NCI-H2196 (cell line): ENCODE results near the gene TRMT10B.

Experiments used
- DNase-seq: peaks from one replicate; lab custom pipeline; 2025; ENCODE audit not compliant: unreplicated experiment; lab: John Stamatoyannopoulos, UW

Gene TRMT10B, protein sequence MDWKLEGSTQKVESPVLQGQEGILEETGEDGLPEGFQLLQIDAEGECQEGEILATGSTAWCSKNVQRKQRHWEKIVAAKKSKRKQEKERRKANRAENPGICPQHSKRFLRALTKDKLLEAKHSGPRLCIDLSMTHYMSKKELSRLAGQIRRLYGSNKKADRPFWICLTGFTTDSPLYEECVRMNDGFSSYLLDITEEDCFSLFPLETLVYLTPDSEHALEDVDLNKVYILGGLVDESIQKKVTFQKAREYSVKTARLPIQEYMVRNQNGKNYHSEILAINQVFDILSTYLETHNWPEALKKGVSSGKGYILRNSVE

DNA sequence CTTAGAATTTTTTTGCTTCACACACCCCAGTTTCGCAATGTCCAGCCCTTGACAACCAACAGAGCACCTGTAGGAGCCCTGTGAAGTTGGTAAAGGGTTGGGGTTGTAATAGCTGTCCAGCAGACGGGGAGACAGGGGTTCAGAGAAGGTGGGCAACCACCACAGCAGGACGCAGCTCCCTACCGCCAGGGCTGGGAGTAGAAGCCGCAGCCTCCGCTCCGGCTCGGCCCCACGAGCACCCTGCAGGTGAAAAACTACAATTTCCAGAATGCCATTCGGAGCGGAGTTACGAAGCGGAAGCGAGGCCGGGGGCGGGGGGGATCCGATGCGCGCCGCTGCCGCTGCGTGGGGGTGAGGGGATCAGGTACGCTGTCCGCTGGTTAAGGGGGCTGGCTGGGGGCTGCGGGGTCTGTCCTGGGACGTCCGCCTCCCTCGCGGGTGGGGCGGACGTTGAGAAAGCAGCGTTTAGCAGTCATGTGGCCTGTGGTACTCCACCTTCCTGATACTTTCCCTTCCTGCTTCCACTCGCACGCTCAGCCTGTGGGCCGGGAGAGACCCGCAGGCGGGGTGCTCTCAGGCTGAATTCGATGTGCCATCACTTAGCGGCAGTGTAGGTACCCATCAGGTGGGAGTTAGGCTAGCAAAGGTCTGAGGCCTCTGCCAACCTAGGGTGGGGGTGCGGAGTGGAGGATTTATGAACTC lies at the start of gene TRMT10B:
TRMT10B (plus strand) TSS at position 317 of the 702 bp plus-strand sequence. CDS start 8,127 bp downstream, outside the sequence.
- peak; percentile 69 for DNase-seq

DNA sequence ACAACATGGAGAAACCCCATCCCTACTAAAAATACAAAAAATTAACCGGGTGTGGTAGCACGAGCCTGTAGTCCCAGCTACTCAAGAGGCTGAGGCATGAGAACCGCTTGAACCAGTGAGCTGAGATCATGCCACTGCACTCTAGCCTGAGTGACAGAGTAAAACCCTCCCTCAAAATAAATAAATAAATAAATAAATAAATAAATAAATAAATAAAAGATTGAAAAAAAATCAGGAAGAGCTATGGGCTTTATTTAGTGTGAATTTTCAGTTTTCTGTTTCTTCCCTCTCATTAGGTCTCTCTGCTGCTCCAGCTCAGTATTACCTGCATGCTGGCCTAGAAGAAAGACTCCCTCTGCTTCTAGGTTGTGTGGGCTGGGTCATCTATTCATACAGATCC lies 47.8 kb upstream of the TRMT10B start:
- no peak for DNase-seq

DNA sequence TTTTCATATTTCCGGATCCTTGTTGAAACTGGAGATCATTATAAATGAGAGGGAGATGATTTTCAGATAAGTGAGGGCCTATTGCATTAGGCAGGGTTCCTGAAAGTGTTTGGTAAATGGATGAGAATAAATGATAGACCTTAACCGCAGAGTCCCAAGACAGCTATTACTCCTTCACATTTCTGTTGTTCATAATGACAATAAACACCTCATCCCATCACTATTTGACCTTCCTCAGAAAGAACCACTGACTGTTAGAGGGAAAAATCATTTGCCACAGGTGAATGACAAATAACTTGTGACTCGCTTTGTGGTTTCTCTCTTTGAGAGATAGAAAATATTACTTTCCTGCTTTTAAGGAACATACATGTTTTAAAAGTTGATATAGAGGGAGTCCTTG lies 47.3 kb upstream of the TRMT10B start:
- DNase-seq: no peak

DNA sequence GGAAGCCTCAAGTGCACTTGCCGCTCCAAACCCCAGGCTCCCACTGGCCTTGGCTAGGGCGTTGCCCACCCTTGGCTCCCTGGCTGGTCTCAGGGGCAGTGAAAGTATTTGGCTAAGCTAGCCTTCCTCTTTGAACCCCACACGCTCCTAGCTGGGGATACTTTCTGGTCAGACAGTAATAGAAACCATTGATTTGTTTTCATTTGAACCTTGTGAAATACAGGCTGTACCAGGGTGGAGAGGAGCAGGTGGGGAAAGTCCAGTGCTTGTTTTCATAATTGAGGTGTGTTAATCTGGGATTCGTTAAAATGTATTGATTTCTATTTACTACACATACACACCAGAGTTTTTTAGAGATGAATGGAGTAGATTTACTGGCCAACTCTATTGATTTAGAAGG lies 45.9 kb upstream of the TRMT10B start:
- no peak for DNase-seq

DNA sequence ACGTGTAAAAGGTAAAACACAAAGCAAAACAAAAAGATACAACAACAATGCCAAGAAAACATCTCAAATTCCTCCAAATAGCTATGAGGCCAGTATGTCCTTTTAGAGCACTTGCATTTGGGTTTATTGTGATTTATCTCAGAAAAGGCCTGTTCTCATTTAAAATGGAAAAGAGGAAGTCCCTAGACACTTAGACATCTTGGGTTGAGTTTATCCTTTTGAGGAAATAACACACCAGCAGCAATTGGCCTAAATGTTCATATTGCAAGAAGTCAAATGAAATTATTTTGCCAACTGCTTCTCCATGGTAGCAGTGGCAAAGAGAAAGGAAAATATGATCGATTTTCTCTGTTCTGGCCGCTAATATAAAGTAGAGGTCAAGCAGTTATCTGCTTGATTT lies 43.6 kb upstream of the TRMT10B start:
- no peak for DNase-seq

- DNase-seq: no peak
Observed at GRCh38 chr9:37715260-37715659, 38.3 kb upstream of the TRMT10B start.

DNA sequence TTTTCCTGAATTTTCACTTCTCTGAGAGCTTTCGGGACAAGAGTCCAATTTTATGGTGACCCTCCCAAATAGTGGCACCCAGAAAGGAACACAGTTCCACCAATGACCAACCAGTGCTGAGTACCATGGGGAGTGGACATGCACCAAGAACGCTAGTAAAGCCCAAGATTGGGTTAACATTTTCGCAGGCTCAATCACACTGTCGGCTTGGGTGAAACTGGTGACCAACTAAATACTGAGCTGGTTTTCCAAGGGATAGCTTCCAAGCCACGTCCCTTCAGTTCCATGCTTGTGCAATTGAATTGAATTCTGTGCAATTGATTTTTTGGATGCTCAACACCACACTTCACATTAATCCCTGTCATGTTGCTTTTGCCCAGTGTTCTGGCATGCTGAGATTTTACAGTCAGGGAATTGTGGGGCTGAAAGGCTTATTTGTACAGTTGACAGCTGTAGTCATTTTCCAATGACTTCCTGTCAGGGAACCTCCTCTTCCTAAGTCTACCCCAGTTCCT lies 37.6 kb upstream of the TRMT10B start:
- no peak for DNase-seq

DNA sequence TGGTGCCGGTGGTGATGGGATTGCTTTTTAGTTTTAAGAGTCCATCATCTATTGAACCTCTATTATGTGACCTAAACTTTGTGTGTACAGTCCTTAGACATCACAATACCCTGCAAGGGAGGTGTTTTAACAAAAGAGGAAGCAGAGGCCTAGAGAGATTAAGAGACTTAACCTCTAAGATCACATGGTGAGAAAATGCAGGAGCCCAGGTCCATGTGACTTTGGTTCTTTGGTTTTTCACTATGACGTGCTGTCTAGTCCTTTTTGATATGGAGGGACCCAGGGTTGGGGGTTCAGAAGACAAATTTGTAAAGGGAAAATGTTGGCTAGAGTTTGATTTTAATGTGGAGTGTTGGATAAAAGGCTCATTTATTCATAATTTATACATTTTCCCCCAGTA lies 34.1 kb upstream of the TRMT10B start:
- no peak for DNase-seq

DNA sequence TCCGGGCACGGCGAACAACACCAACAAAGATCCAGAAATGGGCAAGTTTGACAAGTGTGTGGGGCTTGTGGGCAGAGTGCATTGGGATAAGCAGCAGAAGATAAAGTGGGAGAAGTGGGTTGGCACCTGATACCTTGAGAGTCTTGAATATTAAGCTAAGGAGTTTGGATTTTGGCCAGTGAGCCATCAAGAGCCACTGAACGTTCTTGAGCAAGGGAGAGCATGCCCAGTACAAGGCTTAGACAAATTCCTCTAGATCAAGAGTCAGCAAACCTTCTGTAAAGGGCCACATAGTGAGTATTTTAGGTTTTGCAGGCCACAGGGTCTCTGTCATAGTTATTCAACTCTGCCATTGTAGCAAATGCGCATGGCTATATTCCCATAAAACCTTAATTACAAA lies 26.6 kb upstream of the TRMT10B start:
- no peak for DNase-seq

DNA sequence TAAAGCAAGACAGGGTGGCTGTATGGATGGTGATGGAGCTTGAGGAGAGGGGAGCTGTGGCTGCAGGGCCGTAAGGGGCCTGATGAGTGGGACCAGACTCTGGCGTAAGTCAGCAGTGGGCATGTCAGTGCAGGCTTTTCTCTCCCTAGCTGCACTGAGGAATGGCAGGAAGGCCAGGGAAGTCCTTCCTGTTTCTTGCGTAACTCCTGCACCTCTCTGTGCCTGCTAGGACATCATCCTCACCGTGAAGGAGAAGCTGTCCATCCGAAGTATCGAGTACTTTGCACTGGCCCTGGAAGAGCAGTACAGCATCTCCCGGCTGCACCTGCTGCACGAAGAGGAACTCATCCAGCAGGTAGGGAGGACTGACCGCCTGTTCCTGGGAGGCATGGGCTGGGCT lies 24.1 kb upstream of the TRMT10B start:
- no peak for DNase-seq

DNA sequence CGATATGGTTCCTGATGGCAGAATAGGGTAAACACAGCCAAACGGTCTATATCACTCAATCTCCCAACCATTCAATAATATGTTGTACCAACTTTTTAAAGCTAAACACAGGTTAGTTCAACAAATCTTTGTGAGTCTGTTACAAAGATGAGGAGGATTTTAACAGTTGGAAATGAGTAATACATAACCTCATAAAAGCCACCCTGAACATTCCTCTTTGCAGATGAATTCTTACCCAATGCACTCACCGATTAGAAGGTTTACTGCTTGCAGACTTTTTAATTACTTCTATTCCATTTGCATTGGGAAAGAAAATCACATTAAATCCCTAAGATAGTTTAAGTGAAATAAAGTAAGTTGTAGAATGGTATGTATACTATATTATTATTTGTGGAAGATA lies 23.3 kb upstream of the TRMT10B start:
- no peak for DNase-seq

DNA sequence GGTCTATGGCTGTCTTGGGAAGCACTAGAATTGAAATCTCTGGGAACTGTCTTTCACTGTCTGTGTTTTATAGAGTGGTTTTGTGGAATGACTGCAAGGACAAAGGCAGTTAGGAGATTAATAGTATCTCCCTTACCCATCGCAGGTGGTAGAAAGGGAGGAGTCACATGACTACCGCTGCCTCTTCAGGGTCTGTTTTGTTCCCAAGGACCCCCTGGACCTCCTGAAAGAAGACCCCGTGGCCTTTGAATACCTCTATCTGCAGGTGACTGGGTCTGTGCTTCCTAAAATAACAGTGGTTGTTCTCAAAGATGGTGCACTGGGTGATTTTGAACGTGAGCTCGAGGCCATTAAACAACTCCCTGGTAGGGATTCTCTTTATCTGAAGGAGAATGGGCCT lies 22.8 kb upstream of the TRMT10B start:
- DNase-seq: no peak

GRCh38 chr9:37732086-37732741 lies 21.4 kb upstream of the TRMT10B start:
- no peak for DNase-seq

DNA sequence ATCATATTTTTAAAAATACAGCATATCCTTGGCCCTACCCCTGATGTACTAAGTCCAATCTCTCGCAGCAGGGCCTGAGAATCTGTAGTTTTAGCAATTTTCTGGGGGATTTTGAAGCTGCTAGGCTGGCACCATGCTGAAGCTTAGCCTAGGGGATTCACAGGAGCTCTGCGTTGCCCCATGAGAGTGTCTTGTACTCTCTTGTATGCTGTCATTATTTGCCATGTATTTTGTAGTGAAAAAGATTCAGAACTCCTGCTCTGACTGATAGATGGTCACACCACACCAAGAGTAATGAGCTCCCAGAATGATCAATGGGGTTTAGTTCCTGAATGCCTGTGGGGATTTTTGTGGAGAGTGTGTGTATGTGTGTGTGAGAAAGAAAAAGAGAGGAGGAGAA lies 20.7 kb upstream of the TRMT10B start:
- DNase-seq: no peak

GRCh38 chr9:37739222-37739621 lies 14.4 kb upstream of the TRMT10B start:
- no peak for DNase-seq

DNA sequence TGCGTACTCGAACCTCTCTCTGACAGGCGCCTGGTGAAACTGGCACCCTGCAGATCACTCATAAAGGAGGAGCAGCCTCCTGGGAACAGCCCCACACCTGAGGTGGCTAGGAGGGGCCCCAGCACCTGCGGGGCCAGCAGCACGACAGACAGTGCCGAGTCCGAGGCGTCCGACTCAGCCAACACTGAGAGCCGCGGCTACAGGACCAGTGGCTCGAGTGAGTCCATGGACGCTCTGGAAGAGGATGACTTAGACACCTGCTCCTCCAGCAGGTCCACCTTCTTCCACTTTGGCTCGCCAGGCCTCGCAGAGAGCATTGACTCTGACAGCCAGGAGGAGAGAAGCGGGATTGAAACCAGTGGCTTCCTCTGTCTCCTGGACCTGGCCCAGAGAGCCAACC lies 13.5 kb upstream of the TRMT10B start:
- DNase-seq: no peak

- no peak for DNase-seq
Observed at GRCh38 chr9:37740631-37741328, 12.8 kb upstream of the TRMT10B start.

GRCh38 chr9:37745970-37746369 lies 7.6 kb upstream of the TRMT10B start:
- no peak for DNase-seq

GRCh38 chr9:37746448-37747270 lies 6.9 kb upstream of the TRMT10B start:
- DNase-seq: no peak

DNA sequence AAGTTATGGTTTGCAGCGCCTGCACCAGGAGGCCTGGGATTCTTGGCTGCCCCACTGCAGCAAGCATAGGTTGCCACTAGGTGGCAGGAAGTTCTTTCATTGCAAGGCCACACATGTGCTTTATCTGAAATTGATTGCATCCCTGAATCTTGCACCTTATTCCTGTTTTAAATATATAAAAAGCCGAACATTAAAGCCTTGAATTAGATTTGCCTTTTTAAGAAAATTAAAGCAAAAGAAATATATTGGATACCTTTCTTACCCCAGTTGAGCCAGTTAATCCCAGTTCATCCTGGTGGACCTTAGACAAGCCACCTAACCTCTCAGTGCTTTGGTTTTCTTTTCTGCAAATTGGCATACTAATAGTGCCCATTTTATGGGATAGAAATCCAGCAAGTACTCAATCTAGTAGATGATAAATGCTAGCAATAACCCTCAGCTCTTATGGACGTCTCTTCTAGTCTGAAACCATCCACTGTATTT lies 6.3 kb upstream of the TRMT10B start:
- DNase-seq: peak; percentile 66
